Activated CD4-positive, alpha-beta T cell treated with anti-CD3 and anti-CD28 coated beads, Interleukin-2, amount 50 U/mL, for 4 hours (primary cell): Measurements from ENCODE around the gene RND3.

Experiments
- DNase-seq, 2 experiments: peaks; one replicate each; pipeline ENCODE4 v3.0.0-alpha.2; 2020

The RND3 gene

GRCh38 chr2:150432312-150432625, 55.2 kb downstream of the RND3 start:
- no peak for DNase-seq

GRCh38 chr2:150431561-150432311, 55.7 kb downstream of the RND3 start:
- DNase-seq = no peak

- no peak for DNase-seq
These were observed 58.0 kb downstream of the RND3 start for GRCh38 chr2:150429384-150429961.

- no peak for DNase-seq
These were observed 58.8 kb downstream of the RND3 start for GRCh38 chr2:150428641-150429040.

GRCh38 chr2:150427298-150427697, 60.2 kb downstream of the RND3 start:
- DNase-seq = no peak

GRCh38 chr2:150426724-150427123, 60.7 kb downstream of the RND3 start:
- no peak for DNase-seq

- no peak for DNase-seq
These were observed 61.2 kb downstream of the RND3 start for GRCh38 chr2:150426315-150426714.

GRCh38 chr2:150425121-150425955, 62.1 kb downstream of the RND3 start:
- no peak for DNase-seq

GRCh38 chr2:150424406-150424805, 63.1 kb downstream of the RND3 start:
- no peak for DNase-seq

- DNase-seq = no peak
These were observed 66.3 kb downstream of the RND3 start for GRCh38 chr2:150421126-150421651.

GRCh38 chr2:150418916-150419315, 68.6 kb downstream of the RND3 start:
- DNase-seq = no peak
